C4-2B (cell line): Measurements from ENCODE around the gene AGBL1.

Experiments used
- CTCF ChIP-seq: fragments of 450-650 bp; conservative IDR thresholded peaks from 2 replicates; pipeline ENCODE4 v1.5.1; 2017; ENCODE audit warnings: mild to moderate bottlenecking
- ZFX ChIP-seq: fragments of 450-650 bp; IDR thresholded peaks from 2 replicates; pipeline ENCODE4 v1.6.1; 2017

GRCh38 chr15:86213888-86214287 lies 134.2 kb downstream of the AGBL1 start:
- TF ChIP-seq CTCF (no peak), ZFX (no peak)
